Astrocyte (in vitro differentiated cells and primary cell): Measurements from ENCODE around the gene USP48.

ENCODE experiments used
- EZH2 ChIP-seq: IDR thresholded peaks from 2 replicates; pipeline ENCODE4 v1.6.1; 2012; ENCODE audit warnings: mild to moderate bottlenecking, low read length, inconsistent platforms; ENCODE audit not compliant: insufficient read depth
- TF ChIP-seq, protein P1 (sequence below): IDR thresholded peaks from 2 replicates; pipeline ENCODE4 v1.5.1; 2011; ENCODE audit warnings: low read depth, mild to moderate bottlenecking, inconsistent platforms, low read length, moderate library complexity; ENCODE audit not compliant: insufficient read depth

DNA sequence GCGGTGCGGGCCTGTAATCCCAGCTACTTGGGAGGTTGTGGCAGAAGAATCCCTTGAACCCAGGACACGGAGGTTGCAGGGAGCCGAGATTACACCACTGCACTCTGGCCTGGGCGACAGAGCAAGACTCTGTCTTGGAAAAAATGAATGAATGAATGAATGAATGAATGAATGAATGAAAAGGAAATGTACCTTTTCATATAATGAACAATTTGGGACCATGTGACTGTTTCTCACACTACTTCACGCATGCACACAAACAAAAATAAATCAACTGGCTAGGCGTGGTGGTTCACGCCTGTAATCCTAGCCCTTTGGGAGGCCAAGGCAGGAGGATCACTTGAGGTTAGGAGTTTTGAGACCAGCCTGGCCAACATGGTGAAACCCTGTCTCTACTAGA is 24.3 kb downstream of the USP48 start:
- TF ChIP-seq, protein P1, sequence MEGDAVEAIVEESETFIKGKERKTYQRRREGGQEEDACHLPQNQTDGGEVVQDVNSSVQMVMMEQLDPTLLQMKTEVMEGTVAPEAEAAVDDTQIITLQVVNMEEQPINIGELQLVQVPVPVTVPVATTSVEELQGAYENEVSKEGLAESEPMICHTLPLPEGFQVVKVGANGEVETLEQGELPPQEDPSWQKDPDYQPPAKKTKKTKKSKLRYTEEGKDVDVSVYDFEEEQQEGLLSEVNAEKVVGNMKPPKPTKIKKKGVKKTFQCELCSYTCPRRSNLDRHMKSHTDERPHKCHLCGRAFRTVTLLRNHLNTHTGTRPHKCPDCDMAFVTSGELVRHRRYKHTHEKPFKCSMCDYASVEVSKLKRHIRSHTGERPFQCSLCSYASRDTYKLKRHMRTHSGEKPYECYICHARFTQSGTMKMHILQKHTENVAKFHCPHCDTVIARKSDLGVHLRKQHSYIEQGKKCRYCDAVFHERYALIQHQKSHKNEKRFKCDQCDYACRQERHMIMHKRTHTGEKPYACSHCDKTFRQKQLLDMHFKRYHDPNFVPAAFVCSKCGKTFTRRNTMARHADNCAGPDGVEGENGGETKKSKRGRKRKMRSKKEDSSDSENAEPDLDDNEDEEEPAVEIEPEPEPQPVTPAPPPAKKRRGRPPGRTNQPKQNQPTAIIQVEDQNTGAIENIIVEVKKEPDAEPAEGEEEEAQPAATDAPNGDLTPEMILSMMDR = no peak
- no peak for TF ChIP-seq EZH2
